DND-41 (cell line): ENCODE results near the gene NFATC2.

Experiments used
- ATAC-seq: fragments of 200-7000 bp; cut with Tn5 transposase; 3 replicates; pipeline ENCODE4 v1.9.1; 2021; ENCODE audit warnings: low read depth; ENCODE audit not compliant: insufficient read depth
- DNase-seq: peaks from one replicate; pipeline ENCODE4 v3.0.0-alpha.2; 2020
- H2AFZ ChIP-seq: 2 replicates; pipeline ENCODE4 v1.6.0; 2012; ENCODE audit warnings: low read depth, low read length
- H3K27ac ChIP-seq: 2 replicates; pipeline ENCODE4 v1.5.1; 2012; ENCODE audit warnings: low read length, inconsistent platforms
- H3K27me3 ChIP-seq: fragments of 200-600 bp; sonication (generic); 2 replicates; pipeline ENCODE4 v1.6.0; 2012; ENCODE audit warnings: low read length, mild to moderate bottlenecking, inconsistent platforms; ENCODE audit not compliant: insufficient read depth, poor library complexity
- H3K36me3 ChIP-seq: 2 replicates; pipeline ENCODE4 v1.5.1; 2012; ENCODE audit warnings: low read length, inconsistent platforms; ENCODE audit not compliant: insufficient read depth
- H3K4me1 ChIP-seq: 2 replicates; pipeline ENCODE4 v1.5.1; 2012; ENCODE audit warnings: mild to moderate bottlenecking, low read length; ENCODE audit not compliant: insufficient read depth
- H3K4me2 ChIP-seq: 2 replicates; pipeline ENCODE4 v1.6.0; 2012; ENCODE audit warnings: mild to moderate bottlenecking, moderate library complexity, low read length, inconsistent platforms; ENCODE audit not compliant: insufficient read depth
- H3K4me3 ChIP-seq, 2 experiments: fragments of 200-600 bp in 1 of 2; shearing (Covaris generic) in 1 of 2; 2 replicates each; pipeline ENCODE4 v1.5.1; 2012 to 2016; ENCODE audit warnings: inconsistent platforms in 2 of 2, low read length in 2 of 2, mild to moderate bottlenecking in 2 of 2, low read depth in 1 of 2, moderate library complexity in 1 of 2
- H3K79me2 ChIP-seq: 2 replicates; pipeline ENCODE4 v1.6.0; 2012; ENCODE audit warnings: low read length, inconsistent platforms; ENCODE audit not compliant: insufficient read depth
- H3K9ac ChIP-seq: 2 replicates; pipeline ENCODE4 v1.6.0; 2012; ENCODE audit warnings: low read depth, mild to moderate bottlenecking, inconsistent platforms, low read length, moderate library complexity
- H3K9me3 ChIP-seq: 2 replicates; pipeline ENCODE4 v1.5.1; 2012; ENCODE audit warnings: low read length, moderate library complexity, mild to moderate bottlenecking, inconsistent platforms; ENCODE audit not compliant: insufficient read depth, severe bottlenecking
- H4K20me1 ChIP-seq: 2 replicates; pipeline ENCODE4 v1.6.0; 2012; ENCODE audit warnings: low read length; ENCODE audit not compliant: insufficient read depth
- EZH2 ChIP-seq: IDR thresholded peaks from 3 replicates; pipeline ENCODE4 v1.6.1; 2012; ENCODE audit warnings: borderline replicate concordance, low read depth, mild to moderate bottlenecking, moderate library complexity, low read length, inconsistent platforms; ENCODE audit not compliant: severe bottlenecking
- TF ChIP-seq, protein P1 (sequence below): IDR thresholded peaks from 2 replicates; pipeline ENCODE4 v1.5.1; 2012; ENCODE audit warnings: borderline replicate concordance, low read length, moderate library complexity, mild to moderate bottlenecking; ENCODE audit not compliant: poor library complexity, severe bottlenecking; ENCODE audit errors: extremely low read depth

The NFATC2 gene

DNA sequence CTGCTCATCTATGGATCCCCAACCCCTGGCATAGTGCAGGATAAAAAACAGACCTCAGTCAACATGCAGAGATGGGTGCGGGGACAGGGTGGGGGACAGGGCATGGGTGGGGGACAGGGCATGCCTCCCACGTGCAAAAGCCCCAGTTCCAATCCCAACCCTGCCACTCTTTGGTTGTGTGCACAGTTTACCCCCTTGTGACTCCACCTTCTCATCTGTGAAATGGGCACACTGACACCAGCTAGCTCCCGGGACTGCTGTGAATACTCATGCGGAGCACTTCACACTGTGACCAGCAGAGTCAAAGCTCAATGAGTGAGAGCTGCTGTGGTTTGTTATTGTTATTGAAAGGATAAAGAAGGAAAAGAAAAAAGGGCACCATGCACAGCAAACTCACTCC, 69.3 kb downstream of the NFATC2 start:
- TF ChIP-seq, protein P1, sequence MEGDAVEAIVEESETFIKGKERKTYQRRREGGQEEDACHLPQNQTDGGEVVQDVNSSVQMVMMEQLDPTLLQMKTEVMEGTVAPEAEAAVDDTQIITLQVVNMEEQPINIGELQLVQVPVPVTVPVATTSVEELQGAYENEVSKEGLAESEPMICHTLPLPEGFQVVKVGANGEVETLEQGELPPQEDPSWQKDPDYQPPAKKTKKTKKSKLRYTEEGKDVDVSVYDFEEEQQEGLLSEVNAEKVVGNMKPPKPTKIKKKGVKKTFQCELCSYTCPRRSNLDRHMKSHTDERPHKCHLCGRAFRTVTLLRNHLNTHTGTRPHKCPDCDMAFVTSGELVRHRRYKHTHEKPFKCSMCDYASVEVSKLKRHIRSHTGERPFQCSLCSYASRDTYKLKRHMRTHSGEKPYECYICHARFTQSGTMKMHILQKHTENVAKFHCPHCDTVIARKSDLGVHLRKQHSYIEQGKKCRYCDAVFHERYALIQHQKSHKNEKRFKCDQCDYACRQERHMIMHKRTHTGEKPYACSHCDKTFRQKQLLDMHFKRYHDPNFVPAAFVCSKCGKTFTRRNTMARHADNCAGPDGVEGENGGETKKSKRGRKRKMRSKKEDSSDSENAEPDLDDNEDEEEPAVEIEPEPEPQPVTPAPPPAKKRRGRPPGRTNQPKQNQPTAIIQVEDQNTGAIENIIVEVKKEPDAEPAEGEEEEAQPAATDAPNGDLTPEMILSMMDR, result no peak
- TF ChIP-seq EZH2, result no peak
- Histone ChIP-seq H3K4me1 (no peaks in the 10 kb centered on the region), H3K4me3 (no peak overlapping the region), H4K20me1 (0 out of 2 replicates have a peak, but pooled peaks cover 2% of the 10 kb centered on the region), H3K36me3 (no peaks in the 10 kb centered on the region), H2AFZ (no peak overlapping the region), H3K4me2 (no peak overlapping the region), H3K27me3 (no peaks in the 10 kb centered on the region), H3K9me3 (no peaks in the 10 kb centered on the region), H3K27ac (no peak overlapping the region), H3K9ac (no peak overlapping the region), H3K79me2 (no peaks in the 10 kb centered on the region)
- ATAC-seq, result no peak
- no peak for DNase-seq

DNA sequence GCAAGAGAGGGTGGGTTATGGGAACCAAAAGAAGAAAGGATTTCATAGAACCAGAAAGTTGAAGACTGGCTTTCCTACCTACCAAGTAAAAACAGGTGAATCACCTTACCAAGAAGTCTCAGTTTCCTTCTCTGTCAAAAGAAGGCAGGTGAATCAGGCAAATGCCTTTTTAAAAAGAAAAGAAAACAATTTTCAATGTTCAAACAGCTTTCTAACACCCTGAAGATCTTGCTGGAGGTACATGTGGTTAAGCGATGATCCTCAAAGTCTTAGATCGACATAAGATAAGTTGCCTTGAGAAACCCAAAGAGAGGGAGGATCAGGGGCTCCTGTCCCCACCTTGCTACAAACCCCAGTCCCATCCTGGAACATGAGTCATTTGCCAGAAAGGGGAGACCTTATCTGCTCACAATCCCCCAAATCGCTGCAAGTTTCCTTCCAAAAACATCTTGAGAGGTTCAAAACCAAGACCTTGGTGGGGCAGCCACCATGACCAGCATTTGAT, 71.6 kb downstream of the NFATC2 start:
- Histone ChIP-seq H4K20me1 (0 out of 2 replicates have a peak, but pooled peaks cover 2% of the 10 kb centered on the region), H3K36me3 (no peaks in the 10 kb centered on the region)
- ATAC-seq, result no peak

DNA sequence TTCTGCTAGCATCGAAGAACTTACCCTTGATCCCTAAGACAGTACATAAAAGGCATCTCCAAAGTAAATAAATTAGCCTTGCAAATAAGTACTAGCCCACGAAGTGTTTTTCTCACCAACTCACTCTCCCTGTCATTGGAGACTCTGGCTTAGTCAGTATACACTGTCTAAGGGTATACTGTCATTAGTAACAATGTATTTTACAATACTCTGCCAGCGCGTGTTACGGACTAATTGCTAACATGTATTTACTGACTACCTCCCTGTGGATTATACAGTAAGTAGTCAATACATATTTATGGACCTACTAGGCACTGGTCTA, 72.1 kb downstream of the NFATC2 start:
- Histone ChIP-seq H3K4me3 (no peak overlapping the region), H3K36me3 (no peaks in the 10 kb centered on the region), H3K4me2 (no peak overlapping the region), H3K27ac (no peak overlapping the region), H2AFZ (no peak overlapping the region), H4K20me1 (0 out of 2 replicates have a peak, but pooled peaks cover 2% of the 10 kb centered on the region), H3K27me3 (no peaks in the 10 kb centered on the region), H3K79me2 (no peaks in the 10 kb centered on the region), H3K9me3 (no peaks in the 10 kb centered on the region), H3K9ac (no peak overlapping the region), H3K4me1 (no peaks in the 10 kb centered on the region)
- TF ChIP-seq, protein P1, result no peak
- no peak for TF ChIP-seq EZH2
- no peak for DNase-seq
- no peak for ATAC-seq

More for the DNA sequence above, 71.6 kb downstream of the NFATC2 start:
- H2AFZ ChIP-seq, result no peak overlapping the region
- no peaks in the 10 kb centered on the region for H3K4me1 ChIP-seq
- no peak overlapping the region for H3K27ac ChIP-seq
- no peak overlapping the region for H3K4me3 ChIP-seq
- no peak overlapping the region for H3K4me2 ChIP-seq
- H3K79me2 ChIP-seq, result no peaks in the 10 kb centered on the region
- TF ChIP-seq, protein P1, result no peak
- no peak for TF ChIP-seq EZH2
- H3K9me3 ChIP-seq, result no peaks in the 10 kb centered on the region
- DNase-seq, result no peak
- no peaks in the 10 kb centered on the region for H3K27me3 ChIP-seq
- H3K9ac ChIP-seq, result no peak overlapping the region
